Jurkat, Clone E6-1 (cell line): ENCODE measurements around the gene POGLUT3.

Experiments used
- DNase-seq: peaks from one replicate; pipeline ENCODE4 v3.0.0-alpha.2; 2011; ENCODE audit warnings: low read depth, low spot score
- H3K4me3 ChIP-seq: 2 replicates; pipeline ENCODE4 v1.5.1; 2011; ENCODE audit warnings: mild to moderate bottlenecking, low read length, control low read depth, moderate library complexity

Gene POGLUT3

GRCh38 chr11:108508653-108509593 is 10.7 kb upstream of the POGLUT3 start:
- no peak for DNase-seq
- H3K4me3 ChIP-seq = no peak overlapping the region

- H3K4me3 ChIP-seq = no peak overlapping the region
- DNase-seq = no peak
These were observed 3.2 kb upstream of the POGLUT3 start for GRCh38 chr11:108501396-108501795.

- no peak for DNase-seq
- H3K4me3 ChIP-seq = no peak overlapping the region
These were observed 2.5 kb upstream of the POGLUT3 start for GRCh38 chr11:108500721-108501120.

- DNase-seq = no peak
- no peak overlapping the region for H3K4me3 ChIP-seq
These were observed 2.0 kb upstream of the POGLUT3 start for GRCh38 chr11:108500169-108500568.

- no peak overlapping the region for H3K4me3 ChIP-seq
- no peak for DNase-seq
These were observed 728 bp upstream of the POGLUT3 start for GRCh38 chr11:108498816-108499408.

GRCh38 chr11:108497317-108498045 is 703 bp downstream of the POGLUT3 start:
- DNase-seq = no peak
- H3K4me3 ChIP-seq = no peak overlapping the region

- DNase-seq = no peak
- no peak overlapping the region for H3K4me3 ChIP-seq
These were observed 1.4 kb downstream of the POGLUT3 start for GRCh38 chr11:108496643-108497256.

GRCh38 chr11:108495326-108495725 is 2.9 kb downstream of the POGLUT3 start:
- no peak for DNase-seq
- H3K4me3 ChIP-seq = no peak overlapping the region

GRCh38 chr11:108494182-108494581 is 4.0 kb downstream of the POGLUT3 start:
- DNase-seq = no peak
- H3K4me3 ChIP-seq = no peak overlapping the region

- no peak overlapping the region for H3K4me3 ChIP-seq
- no peak for DNase-seq
These were observed 6.2 kb downstream of the POGLUT3 start for GRCh38 chr11:108491936-108492335.

GRCh38 chr11:108486828-108487227 is 11.4 kb downstream of the POGLUT3 start:
- H3K4me3 ChIP-seq = no peak overlapping the region
- DNase-seq = no peak

- H3K4me3 ChIP-seq = no peak overlapping the region
- DNase-seq = no peak
These were observed 11.9 kb downstream of the POGLUT3 start for GRCh38 chr11:108486331-108486730.

- DNase-seq = no peak
- H3K4me3 ChIP-seq = no peak overlapping the region
These were observed 15.0 kb downstream of the POGLUT3 start for GRCh38 chr11:108483163-108483562.

GRCh38 chr11:108474664-108475463 is 23.3 kb downstream of the POGLUT3 start:
- DNase-seq = no peak
- no peak overlapping the region for H3K4me3 ChIP-seq

GRCh38 chr11:108472681-108473080 is 25.5 kb downstream of the POGLUT3 start:
- H3K4me3 ChIP-seq = no peak overlapping the region
- DNase-seq = no peak

- H3K4me3 ChIP-seq = no peak overlapping the region
- no peak for DNase-seq
These were observed 29.7 kb downstream of the POGLUT3 start for GRCh38 chr11:108468478-108468864.

- peak; percentile 80 for DNase-seq
- peak within 1 kb of the TSS; percentile 69 for H3K4me3 ChIP-seq
These were observed 30.9 kb downstream of the POGLUT3 start, which contains the start of gene C11orf65 for GRCh38 chr11:108467091-108467823. C11orf65 (minus strand) TSS chr11:108467529; CDS start chr11:108461559, 5,970 bp downstream.

GRCh38 chr11:108466405-108466804 is 31.8 kb downstream of the POGLUT3 start:
- DNase-seq = no peak
- H3K4me3 ChIP-seq = peak overlapping the region; percentile 69
